HG03103 (cell line): ENCODE results near the gene ILRUN.
"Not testable (repeated sequence)": the region's sequence is repeated elsewhere in the genome, so short reads cannot be mapped to it uniquely, and the experiment has no call there.

Experiments
- ATAC-seq: cut with Tn5 transposase; IDR thresholded peaks from one replicate; pipeline ENCODE4 v1.9.1; 2021; ENCODE audit warnings: low read depth; ENCODE audit not compliant: unreplicated experiment

The ILRUN gene

GRCh38 chr6:34667481-34668238 is 28.9 kb downstream of the ILRUN start:
- ATAC-seq, result no peak

DNA sequence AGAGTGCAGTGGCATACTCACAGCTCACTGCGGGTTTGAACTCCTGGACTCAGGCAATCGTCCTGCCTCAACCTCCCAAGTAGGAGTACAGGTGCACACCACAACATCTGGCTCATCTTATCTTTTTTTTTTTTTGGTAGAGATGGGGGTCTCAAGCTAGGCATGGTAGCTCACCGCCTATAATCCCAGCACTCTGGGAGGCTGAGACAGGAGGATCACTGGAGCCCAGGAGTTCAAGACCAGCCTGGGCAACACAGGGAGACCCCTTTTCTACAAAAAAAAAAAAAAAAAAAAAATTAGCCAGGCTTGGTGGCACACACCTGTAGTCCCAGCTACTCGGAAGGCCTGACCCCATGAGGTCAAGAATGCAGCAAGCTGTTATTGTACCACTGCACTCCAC is 31.5 kb downstream of the ILRUN start:
- ATAC-seq, result no peak

DNA sequence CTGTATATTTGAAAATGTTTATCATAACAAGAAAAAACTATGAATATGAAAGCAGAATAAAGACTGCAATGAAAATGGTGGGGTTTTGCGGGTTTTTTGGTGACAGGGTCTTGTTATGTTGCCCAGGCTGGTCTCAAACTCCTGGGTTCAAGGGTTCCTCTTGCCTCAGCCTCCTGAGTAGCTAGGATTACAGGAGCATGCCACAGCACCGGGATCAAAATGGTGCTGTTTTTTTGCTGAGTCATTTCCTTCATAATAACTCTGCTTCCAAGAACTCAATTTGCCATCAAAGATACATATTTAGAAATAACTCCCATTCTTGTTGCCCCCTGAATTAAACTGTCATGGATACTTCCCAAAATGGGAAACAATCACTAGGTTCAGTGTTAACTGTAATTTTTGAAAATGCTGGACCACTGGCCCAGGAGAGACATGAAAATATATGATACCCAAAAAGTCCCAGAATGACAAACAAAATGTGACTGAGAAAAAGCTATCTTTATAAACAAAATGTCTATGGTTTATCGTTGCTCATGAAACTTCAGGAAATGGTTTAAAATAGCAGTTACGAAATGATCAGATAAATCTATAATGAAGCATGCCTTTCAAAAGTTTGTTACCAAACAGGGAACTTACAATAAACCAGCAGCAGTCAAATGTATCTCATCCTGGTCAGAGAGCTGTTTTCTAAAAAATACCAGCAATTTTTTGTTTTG is 32.2 kb downstream of the ILRUN start:
- ATAC-seq, result no peak

- no peak for ATAC-seq
These were observed 32.7 kb downstream of the ILRUN start for GRCh38 chr6:34663831-34664255.

DNA sequence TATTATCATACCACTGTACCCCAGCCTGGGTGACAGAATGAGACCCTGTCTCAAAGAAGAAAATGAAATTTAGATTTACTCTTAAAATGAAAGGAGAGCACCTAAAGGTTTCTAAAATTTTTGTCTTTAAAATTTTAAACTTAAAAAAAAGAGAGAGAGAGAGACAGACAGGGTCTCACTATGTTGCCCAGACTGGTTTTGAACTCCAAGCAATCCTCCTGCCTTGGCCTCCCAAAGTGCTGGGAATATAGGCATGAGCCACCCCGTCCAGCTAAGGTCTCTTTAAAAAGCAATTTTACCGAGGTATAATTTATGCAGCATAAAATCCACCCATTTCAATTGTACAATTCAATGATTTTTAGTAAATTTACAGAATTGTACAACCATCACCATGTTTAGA is 33.2 kb downstream of the ILRUN start:
- ATAC-seq, result no peak

GRCh38 chr6:34661357-34661756 is 35.2 kb downstream of the ILRUN start:
- ATAC-seq, result no peak

- ATAC-seq, result no peak
These were observed 37.8 kb downstream of the ILRUN start for GRCh38 chr6:34658605-34659265.

DNA sequence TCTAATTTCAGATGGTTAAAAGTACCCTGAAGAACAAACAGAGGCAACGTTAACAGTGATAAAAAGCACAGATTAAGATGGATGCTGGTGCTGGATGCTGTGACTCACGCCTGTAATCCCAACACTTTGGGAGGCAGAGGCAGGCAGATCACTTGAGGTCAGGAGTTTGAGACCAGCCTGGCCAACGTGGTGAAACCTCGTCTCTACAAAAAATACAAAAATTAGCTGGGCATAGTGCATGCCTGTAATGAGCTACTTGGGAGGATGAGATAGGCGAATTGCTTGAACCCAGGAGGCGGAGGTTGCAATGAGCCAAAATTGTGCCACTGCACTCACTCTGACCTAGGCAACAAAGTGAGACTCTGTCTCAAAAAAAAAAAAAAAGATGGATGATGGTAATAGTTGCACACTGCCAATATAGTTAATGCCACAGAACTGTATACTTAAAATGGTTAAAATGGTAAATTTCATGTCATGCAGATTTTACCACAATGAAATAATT is 38.5 kb downstream of the ILRUN start:
- not testable (repeated sequence) for ATAC-seq

DNA sequence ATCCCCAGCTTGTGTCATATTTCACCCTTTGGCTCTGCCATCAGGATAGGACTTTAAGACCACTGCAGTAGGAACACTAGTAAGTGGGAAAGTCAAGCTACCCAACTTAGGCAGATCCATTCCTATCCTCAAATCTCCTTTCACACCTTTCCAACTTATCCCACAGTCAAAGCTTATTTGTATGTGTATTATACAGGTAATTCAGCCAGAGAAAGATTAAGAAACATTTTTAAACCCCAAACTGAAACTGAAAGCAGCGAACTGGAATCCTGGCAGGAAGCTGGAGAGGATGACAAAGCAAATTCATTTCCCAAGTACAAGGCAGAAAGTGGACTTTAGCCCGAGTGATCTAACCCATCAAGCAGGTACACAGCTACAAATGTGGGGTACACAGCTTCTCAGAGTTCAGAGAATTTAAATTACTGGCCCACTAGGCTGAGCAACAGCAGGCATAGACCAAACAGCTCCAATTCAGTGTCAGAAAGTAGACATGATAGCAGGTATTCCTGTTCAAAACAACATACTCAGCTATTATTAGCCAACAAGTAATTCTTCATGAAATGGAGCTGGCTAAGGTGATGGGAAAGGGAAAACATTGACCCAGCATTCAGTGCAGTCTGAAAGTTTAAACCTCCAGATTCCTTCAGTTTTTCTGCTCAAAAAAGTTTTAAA is 39.1 kb downstream of the ILRUN start:
- no peak for ATAC-seq

DNA sequence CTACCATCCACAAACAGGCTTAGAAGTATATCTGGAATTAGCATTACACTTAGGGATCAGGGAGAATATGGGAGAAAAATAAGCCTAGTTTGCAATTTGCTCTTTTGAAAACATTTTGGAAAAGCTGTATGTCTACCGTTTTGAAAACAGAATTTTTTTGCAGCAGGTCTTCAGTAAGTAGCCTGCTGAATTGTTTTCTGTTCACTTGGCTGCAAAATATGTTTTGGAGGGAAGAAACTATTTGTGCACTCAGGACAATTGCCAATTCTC is 39.6 kb downstream of the ILRUN start:
- no peak for ATAC-seq

DNA sequence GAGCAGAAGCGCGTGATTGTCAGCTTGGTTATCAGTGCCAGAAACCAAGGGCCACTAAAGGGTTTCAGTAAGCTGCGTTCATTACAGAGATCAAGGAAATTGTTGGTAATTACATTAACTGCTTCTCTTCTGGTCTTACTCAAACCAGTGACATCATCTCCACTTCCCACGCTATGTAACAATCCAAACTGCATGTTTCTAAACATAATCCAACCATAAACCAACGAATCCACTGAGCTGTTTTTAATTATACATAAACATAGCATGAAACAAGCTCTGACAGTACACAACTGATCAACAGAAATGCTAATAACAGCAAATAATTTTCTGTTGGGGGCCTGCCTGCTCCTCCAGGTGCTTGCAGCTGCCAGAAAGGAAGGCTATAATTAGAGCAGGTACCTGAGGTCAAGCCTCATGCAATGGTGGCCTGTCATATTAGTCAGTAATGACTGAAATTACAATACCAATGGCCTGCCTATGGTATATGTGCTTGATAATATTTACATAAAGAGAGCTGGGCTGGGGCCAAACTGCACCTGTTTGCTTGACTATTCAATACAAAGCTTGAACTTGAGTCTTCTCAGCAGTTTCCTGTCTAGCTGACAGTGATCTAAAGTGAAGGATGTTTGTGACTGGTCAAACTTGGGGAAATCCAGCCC is 40.1 kb downstream of the ILRUN start:
- peak; percentile 87 for ATAC-seq

DNA sequence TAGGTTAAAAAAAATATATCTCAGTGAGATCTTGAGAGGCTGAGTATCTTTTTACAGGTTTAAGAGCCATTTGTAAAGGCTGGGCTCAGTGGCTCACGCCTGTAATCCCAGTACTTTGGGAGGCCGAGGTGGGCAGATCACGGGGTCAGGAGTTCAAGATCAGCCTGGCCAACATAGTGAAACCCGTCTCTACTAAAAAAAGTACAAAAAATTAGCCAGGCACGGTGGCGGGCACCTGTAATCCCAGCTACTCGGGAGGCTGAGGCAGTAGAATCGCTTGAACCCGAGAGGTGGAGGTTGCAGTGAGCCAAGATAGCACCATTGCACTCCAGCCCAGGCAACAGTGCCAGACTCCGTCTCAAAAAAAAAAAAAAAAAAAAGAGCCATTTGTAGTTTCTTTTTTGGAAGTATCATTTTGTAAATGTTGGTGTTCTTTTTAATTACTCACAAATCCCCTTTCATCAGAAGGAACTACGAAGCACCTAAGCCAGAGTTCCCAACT is 40.6 kb downstream of the ILRUN start:
- not testable (repeated sequence) for ATAC-seq

DNA sequence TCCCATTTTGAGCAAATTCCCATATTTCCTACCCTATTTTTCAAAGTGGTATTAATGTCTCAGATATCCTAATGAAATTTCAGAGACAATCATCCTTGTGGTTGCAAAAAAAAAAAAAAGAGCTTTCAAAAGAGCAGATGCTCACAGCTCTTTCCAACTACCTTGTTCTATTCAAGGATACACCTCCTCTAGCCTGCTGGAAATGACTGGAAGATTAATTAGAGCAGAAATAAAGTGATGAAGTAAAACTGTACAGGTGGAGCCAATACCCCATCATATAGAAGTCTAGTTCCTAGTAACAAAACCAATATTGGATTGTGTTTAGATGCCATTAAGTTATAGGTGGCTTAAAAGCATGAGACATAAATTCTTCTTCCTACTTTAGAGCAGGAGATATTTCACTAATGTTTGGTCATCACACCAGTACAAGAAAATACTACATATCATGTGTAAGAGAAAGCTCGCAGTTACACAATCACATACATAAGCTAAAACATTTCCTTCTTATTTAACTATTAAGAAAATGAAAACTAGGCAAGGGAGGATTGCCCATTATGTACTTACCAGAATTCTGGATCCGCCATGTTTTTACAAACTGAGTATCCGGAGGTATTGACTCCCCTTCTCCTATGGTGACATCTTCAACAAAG is 42.4 kb downstream of the ILRUN start:
- ATAC-seq, result no peak

DNA sequence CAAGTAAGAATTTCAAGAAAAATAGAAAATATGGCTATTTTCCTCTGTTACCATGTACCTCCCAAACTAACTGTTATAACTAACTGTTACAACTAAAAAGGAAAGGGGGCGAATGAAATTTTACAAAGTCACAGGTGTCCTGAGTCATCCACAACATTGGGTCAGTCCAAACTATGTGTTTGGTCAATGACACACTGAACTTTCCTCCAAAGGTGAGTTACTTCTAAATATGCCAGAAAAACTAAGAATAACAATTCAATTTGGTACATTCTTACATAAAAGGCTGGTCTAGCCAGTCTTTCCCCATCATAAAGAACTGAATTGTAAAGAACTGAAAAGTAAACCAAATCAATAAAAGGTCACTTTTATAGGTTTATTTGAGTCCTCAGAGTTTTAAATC is 44.3 kb downstream of the ILRUN start:
- no peak for ATAC-seq

GRCh38 chr6:34650823-34651222 is 45.7 kb downstream of the ILRUN start:
- ATAC-seq, result no peak

DNA sequence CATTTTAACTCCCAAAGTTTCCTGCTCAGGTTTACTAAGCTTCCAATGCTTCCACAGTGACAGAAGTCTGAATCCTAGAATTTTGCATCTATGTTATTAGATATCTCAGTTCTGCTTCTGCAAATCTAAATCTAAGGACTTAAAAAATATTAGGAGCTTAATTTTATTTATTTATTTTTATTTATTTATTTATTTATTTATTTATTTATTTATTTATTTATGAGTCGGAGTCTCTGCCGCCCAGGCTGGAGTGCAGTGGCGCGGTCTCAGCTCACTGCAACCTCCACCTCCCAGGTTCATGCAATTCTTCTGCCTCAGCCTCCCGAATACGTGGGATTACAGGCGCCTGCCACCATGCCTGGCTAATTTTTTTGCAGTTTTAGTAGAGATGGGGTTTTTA is 46.3 kb downstream of the ILRUN start:
- not testable (repeated sequence) for ATAC-seq

- no peak for ATAC-seq
These were observed 47.8 kb downstream of the ILRUN start for GRCh38 chr6:34648806-34649205.
